Measurements from ENCODE around the gene RRP1. TPM values are rescaled to one million over a fixed set of nuclear protein-coding genes. Genes with fewer than 3 reads are reported as not detected.

The RRP1 gene
- polyA plus RNA-seq, 1 of the 3 experiments (the other 2 are of a cell fraction), result 22.7 TPM

GRCh38 chr21:43808367-43808766 is 19.0 kb downstream of the RRP1 start:
- H3K27me3 ChIP-seq (ENCODE audit: insufficient read depth), result no peaks in the 10 kb centered on the region
- 70% methylated on average over 16 of the region's 18 CpGs for WGBS (ENCODE audit: low lambda C conversion rate)
- H3K9ac ChIP-seq, result no peak overlapping the region
- POLR2A ChIA-PET, result no interaction called here
- no peaks in the 10 kb centered on the region for H4K20me1 ChIP-seq (ENCODE audit: insufficient read depth)
- H3K9me3 ChIP-seq, result no peaks in the 10 kb centered on the region
- peaks cover 0 to 6% of the 10 kb centered on the region in 2 experiments; a peak in 1 of 4 replicates for H3K4me1 ChIP-seq (ENCODE audit: control insufficient read depth in 1 of 2, insufficient read depth in 2 of 2, low read depth in 1 of 2, low read length in 1 of 2)
- H3K4me2 ChIP-seq, result no peak overlapping the region
- H3K79me2 ChIP-seq (ENCODE audit: insufficient read depth), result no peaks in the 10 kb centered on the region
- H3K4me3 ChIP-seq (ENCODE audit: low read depth in 2 of 2, low read length in 1 of 2), result no peak overlapping the region
- no peaks in the 10 kb centered on the region for H3K9me2 ChIP-seq
- no peak overlapping the region for H3K27ac ChIP-seq (ENCODE audit: low read depth in 2 of 2, low read length in 1 of 2)
- H3F3A ChIP-seq (replicated peaks; ENCODE audit: insufficient read depth), result no peaks in the 10 kb centered on the region
- H3K36me3 ChIP-seq (replicated peaks in 1 of 2; ENCODE audit: control insufficient read depth in 1 of 2, insufficient read depth in 2 of 2, low read length in 1 of 2), result peaks cover 0 to 13% of the 10 kb centered on the region in 2 experiments
- no peak overlapping the region for H2AFZ ChIP-seq (ENCODE audit: low read depth)
- TF ChIP-seq YY1 (IDR thresholded peaks at IDR 0.05; ENCODE audit: low read depth) (no peak), POLR2AphosphoS5 (IDR thresholded peaks at IDR 0.05; ENCODE audit: low read depth, low read length) (no peak), SMC3 (IDR thresholded peaks at IDR 0.05; ENCODE audit: low read depth, low read length) (no peak), NRF1 (IDR thresholded peaks at IDR 0.05; ENCODE audit: low read depth, low read length) (no peak), NFIC (IDR thresholded peaks at IDR 0.05; ENCODE audit: borderline replicate concordance) (no peak), ELF1 (IDR thresholded peaks at IDR 0.05) (no peak), FOXM1 (IDR thresholded peaks at IDR 0.05; ENCODE audit: low read depth) (no peak)
- DNase-seq, result no peak
- CTCF ChIA-PET, result interaction anchor here (3.0 kb wide), 1 partner anchor 167 kb away, joined by 20 read pairs; no protein-coding TSS in a partner anchor

- Histone ChIP-seq H3K9me2 (no peaks in the 10 kb centered on the region), H3K36me3 (replicated peaks in 1 of 2; ENCODE audit: control insufficient read depth in 1 of 2, insufficient read depth in 2 of 2, low read length in 1 of 2) (peaks cover 0 to 8% of the 10 kb centered on the region in 2 experiments), H3K27me3 (ENCODE audit: insufficient read depth) (no peaks in the 10 kb centered on the region), H4K20me1 (ENCODE audit: insufficient read depth) (no peaks in the 10 kb centered on the region), H3K9me3 (no peaks in the 10 kb centered on the region), H3K79me2 (ENCODE audit: insufficient read depth) (no peaks in the 10 kb centered on the region), H3K4me1 (ENCODE audit: control insufficient read depth in 1 of 2, insufficient read depth in 2 of 2, low read depth in 1 of 2, low read length in 1 of 2) (peaks cover 0 to 6% of the 10 kb centered on the region in 2 experiments; a peak in 1 of 4 replicates), H3K9ac (no peak overlapping the region), H2AFZ (ENCODE audit: low read depth) (no peak overlapping the region), H3F3A (replicated peaks; ENCODE audit: insufficient read depth) (no peaks in the 10 kb centered on the region), H3K4me2 (no peak overlapping the region), H3K4me3 (ENCODE audit: low read depth in 2 of 2, low read length in 1 of 2) (no peak overlapping the region), H3K27ac (ENCODE audit: low read depth in 2 of 2, low read length in 1 of 2) (no peak overlapping the region)
- POLR2A ChIA-PET, result no interaction called here
- CTCF ChIA-PET, result interaction anchor here (3.0 kb wide), 1 partner anchor 167 kb away, joined by 20 read pairs; no protein-coding TSS in a partner anchor
- WGBS (ENCODE audit: low lambda C conversion rate), result 92% methylated on average over 11 of the region's 22 CpGs
- DNase-seq, result no peak
- TF ChIP-seq TAF1 (IDR thresholded peaks at IDR 0.05; ENCODE audit: borderline replicate concordance, low read depth, low read length), result no peak
- no peak for TF ChIP-seq NFIC (IDR thresholded peaks at IDR 0.05; ENCODE audit: borderline replicate concordance)
- TF ChIP-seq FOXM1 (IDR thresholded peaks at IDR 0.05; ENCODE audit: low read depth), result no peak
- TF ChIP-seq FOXJ3 (CRISPR knock-in tag; IDR thresholded peaks at IDR 0.05), result no peak
- TF ChIP-seq CTCF (IDR thresholded peaks at IDR 0.05), result no peak
- no peak for TF ChIP-seq NRF1 (IDR thresholded peaks at IDR 0.05; ENCODE audit: low read depth, low read length)
- TF ChIP-seq GABPA (IDR thresholded peaks at IDR 0.05; ENCODE audit: low read depth), result no peak
- no peak for TF ChIP-seq FOSL2 (IDR thresholded peaks at IDR 0.05; ENCODE audit: borderline replicate concordance, low read depth)
- no peak for TF ChIP-seq REST (IDR thresholded peaks at IDR 0.05; ENCODE audit: low read depth, low read length)
- TF ChIP-seq MEF2A (IDR thresholded peaks at IDR 0.05; ENCODE audit: borderline replicate concordance, low read depth), result no peak
- TF ChIP-seq MXI1 (IDR thresholded peaks at IDR 0.05; ENCODE audit: low read depth, low read length), result no peak
Measured at GRCh38 chr21:43808832-43809251, 19.5 kb downstream of the RRP1 start.
